Measurements from ENCODE around the gene DNAH1.

GRCh38 chr3:52270252-52270754, 45.8 kb upstream of the DNAH1 start:
- TF ChIP-seq CTCF (IDR thresholded peaks at IDR 0.05; ENCODE audit: low read length): no peak
- TF ChIP-seq EZH2phosphoT487 (IDR thresholded peaks at IDR 0.05; ENCODE audit: low read length): no peak
- no peak for TF ChIP-seq EZH2 (optimal IDR thresholded peaks at IDR 0.05; ENCODE audit: low read depth, low read length)
